Measurements from ENCODE around the gene MEX3D.
"Not testable (repeated sequence)": the region's sequence is repeated elsewhere in the genome, so short reads cannot be mapped to it uniquely, and the experiment has no call there.

The MEX3D gene

DNA sequence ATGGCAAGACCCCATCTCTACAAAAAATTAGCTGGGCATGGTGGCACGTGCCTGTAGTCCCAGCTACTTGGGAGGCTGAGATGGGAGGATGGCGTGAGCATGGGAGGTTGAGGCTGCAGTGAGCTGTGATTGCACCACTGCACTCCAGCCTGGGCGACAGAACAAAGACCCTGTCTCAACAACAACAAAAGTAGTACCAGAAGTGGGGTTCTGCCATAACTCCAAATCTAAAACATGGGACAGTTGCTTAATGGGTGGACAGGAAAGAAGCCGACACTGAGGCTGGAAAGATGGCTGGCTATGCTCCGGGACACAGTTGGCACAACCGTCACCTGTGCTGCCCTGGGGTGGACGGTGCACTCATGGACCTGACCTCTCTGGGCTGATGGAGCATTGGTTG, 32.4 kb downstream of the MEX3D start:
- DNase-seq (ENCODE audit: low read depth): not testable (repeated sequence)

DNA sequence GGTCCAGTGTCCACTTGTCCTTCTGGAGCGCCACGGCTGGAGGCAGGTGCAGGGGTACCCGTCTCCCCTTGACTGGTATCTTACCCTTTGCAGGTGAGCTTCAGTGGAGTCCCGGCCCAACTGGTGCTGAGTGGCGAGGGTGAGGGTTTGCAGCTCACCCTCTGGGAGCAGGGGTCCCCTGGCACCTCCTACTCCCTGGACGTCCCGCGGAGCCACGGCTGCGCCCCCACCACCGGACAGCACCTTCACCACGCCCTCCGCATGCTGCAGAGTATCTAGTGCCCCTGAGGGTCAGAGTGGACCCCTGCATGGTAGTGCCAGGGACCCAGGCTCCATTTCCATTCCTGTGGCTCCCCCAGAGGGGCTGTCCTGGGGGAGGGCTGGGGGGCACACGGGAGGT, 33.2 kb downstream of the MEX3D start:
- no peak for DNase-seq (ENCODE audit: low read depth)

DNA sequence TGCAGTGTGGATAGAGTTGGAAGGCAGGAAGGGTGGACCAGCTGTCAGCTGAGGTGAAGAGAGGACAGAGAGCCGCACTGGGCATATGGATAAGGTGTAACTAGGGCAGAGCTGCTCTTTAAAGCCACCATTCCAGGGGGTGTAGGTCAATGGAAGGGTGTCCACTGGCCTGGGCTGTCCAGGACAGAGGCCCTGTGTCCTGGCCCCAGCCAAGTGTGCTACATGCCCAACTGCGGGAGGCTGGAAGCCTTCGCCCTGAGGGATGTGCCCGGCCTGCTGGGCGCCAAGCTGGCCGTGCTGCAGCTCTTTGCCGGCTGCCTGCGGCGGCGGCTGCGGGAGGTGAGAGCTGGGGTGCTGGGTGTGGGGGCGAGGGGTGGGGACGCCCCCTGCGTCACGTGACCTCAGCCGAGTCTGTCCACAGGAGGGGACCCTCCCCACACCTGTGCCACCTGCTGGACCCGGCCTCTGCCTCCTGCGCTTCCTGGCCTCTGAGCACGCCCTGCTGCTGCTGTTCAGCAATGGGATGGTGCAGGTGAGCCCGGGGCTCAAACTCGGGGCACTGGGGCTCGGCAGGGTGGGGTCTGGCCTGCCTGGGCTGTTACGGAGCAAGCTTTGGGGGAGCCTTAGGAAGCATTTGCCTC, 34.5 kb downstream of the MEX3D start:
- no peak for DNase-seq (ENCODE audit: low read depth)

DNA sequence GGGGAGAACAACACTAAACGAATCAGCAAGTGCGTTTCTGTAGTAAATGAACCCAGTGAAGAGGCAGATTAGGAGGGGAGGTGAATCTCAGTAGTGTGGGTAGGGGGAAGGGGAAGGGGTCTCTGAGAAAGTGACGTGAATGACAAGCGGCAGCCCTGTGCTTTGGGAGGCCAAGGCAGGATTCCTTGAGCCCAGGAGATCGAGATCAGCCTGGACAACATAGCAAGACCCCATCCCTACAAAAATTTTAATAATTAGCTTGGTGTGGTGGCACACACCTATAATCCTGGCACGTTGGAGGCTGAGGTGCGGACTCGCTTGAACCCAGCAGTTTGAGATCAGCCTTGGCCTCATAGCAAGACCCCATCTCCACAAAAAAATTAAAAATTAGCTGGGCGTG, 36.1 kb downstream of the MEX3D start:
- no peak for DNase-seq (ENCODE audit: low read depth)

DNA sequence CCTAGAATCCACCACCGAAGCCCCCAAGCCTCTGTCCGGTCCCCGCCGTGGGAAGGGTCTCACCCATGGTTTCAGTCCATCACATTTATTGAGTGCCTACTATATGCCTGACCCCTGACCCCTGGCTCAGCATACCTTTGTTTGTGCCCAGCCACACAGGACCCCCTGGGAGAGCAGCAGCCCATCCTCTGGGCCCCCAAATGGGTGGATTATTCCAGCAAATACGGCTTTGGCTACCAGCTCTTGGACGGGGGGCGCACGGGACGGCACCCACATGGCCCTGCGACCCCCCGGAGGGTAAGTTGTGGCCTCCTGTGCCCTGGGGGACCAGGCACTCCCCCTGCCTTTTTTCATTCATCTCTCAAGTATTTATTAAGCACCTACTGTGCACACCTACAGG, 36.5 kb downstream of the MEX3D start:
- DNase-seq (ENCODE audit: low read depth): no peak

DNA sequence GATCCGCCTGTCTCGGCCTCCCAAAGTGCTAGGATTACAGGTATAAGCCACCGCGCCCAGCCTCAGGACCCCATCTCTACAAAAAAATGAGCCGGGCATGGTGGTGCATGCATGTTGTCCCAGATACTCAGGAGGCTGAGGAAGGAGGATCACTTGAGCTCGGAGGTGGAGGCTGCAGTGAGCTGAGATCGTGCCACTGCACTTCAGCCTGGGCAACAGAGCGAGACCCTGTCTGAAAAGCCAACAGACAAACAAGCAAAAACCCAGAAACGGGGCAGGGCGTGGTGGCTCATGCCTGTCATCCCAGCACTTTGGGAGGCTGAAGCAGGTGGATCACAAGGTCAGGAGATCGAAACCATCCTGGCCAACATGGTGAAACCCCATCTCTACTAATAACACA, 37.3 kb downstream of the MEX3D start:
- not testable (repeated sequence) for DNase-seq (ENCODE audit: low read depth)

DNA sequence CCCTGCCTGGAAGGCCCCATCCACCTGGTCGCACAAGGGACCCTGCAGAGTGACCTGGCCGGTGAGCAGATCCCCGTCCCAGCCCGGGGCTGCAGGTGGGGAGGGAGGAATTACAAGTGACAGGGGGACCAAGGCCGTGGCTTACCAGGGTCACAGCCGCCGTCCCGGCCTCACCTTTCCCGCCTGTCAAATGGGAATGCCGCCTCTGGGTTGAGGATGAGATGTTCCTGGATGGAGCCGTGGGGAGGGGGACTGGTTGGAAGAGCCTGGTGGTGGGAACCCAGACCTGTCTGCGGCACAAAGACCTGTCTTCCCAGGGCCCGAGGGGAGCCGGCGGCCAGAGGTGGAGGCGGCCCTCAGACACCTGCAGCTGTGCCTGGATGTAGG, 38.7 kb downstream of the MEX3D start:
- DNase-seq (ENCODE audit: low read depth): no peak

DNA sequence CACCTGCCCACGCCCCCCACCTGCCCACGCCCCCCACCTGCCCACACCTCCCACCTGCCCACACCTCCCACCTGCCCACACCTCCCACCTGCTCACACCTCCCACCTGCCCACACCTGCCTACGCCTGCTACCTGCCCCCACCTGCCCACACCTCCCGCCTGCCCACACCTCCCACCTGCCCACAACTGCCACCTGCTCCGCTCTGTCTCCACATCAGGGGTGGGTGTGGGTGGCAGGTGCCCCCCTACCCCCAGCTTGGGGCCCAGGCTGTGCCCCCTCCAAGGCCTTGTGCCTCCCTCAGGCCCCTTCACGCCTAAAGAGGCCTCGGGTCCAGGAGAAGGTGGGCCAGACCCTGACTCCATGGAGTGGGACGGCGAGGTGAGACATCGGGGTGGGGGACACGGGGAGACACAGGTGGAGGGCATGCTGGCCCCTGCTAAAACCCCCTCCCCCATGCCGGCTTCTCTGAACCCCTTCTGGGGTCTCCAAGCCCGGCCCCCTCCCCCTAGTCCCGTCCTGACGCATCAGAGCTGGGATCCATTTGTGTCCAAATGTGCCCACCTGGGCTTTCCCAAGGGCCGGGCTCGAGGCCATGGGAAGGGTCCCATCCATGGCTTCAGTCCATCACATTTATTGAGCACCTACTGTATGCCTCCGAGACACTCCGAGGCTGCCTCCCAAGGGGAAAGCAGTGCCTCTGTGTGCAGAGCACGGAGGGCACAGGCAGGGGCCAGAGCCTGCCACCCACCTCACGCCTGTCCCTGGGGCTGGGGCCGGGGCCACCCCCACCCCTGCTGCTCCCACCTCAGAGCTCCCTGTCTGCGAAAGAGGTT, 39.3 kb downstream of the MEX3D start:
- no peak for DNase-seq (ENCODE audit: low read depth)

DNA sequence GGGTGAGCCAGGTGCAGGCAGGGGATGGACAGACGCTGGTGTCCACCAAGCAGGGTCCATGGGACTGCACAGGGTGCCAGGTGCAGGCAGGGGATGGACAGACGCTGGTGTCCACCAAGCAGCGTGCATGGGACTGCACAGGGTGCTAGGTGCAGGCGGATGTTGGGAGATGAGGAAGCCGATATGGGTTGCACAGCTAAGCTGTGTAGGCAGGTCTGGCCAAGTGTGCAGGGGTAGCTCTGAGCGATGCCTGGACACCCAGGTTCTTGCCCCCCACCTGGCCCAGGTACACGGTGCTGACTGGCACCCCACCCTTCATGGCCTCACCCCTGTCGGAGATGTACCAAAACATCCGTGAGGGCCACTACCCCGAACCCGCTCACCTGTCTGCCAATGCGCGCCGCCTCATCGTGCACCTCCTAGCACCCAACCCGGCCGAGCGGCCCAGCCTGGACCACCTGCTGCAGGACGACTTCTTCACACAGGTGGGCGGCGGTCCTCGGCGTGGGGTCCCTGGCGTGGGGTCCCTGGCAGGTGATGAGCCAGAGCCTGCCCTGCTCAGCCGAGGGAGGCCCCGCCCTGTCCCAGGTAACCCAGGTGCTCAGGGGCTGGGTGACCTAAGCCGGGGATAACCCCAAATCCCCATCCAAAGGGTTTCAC, 40.3 kb downstream of the MEX3D start:
- no peak for DNase-seq (ENCODE audit: low read depth)

DNA sequence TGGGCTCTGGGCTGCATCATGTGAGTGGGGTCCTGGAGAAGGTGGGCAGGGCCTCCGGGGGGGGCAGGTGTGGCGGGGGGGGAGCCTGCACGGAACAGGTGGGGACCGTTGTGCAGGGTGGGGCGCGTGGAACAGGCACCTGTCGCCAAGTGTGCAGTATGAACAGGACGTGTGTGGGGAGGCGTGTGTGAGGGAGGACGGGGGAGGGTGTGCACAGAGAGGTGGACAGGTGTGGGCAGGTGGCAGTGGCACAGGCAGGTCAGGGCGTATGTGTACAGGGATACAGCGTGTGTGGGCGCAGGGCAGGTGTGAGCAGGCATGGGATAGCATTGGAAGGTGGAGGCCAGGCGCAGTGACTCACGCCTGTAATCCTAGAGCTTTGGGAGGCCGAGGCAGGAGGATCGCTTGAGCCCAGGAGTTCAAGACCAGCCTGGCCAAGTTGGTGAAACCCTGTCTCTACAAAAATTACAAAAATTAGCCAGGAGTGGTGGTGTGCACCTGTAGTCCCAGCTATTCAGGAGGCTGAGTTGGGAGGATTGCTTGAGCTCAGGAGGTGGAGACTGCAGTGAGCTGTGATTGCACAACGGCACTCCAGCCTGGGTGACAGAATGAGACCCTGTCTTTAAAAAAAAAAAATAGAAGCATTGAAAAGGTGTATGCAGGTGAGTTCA, 41.0 kb downstream of the MEX3D start:
- no peak for DNase-seq (ENCODE audit: low read depth)

DNA sequence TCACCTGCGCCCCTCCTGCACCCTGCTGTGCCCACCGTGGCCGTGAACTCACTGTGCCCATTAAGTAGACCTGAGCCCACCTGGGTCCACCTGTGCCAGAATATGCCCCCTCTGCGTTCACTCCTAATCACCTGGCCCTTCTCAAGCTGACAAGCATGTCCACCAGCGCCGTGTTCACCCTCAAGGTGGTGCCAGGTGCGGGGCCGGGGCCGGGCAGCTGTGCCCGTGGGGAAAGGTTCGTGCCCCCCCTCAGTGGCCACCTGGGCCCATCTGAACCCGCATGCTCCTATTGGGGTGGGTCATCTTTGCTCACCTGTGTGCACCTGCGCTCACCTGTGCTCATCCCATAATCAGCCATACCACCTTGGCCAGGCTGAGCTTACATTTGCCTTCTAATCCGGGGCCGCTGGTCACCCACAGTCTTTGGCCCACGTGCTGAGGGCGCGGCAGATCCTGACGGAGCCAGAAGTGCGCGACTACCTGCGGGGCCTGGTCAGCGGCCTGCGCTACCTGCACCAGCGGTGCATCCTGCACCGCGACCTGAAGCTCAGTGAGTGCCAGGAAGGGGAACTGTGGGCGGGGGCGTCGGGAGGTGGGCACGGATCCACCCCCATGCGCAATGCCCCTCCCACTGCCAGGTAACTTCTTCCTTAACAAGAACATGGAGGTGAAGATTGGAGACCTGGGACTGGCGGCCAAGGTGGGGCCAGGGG, 41.9 kb downstream of the MEX3D start:
- no peak for DNase-seq (ENCODE audit: low read depth)

DNA sequence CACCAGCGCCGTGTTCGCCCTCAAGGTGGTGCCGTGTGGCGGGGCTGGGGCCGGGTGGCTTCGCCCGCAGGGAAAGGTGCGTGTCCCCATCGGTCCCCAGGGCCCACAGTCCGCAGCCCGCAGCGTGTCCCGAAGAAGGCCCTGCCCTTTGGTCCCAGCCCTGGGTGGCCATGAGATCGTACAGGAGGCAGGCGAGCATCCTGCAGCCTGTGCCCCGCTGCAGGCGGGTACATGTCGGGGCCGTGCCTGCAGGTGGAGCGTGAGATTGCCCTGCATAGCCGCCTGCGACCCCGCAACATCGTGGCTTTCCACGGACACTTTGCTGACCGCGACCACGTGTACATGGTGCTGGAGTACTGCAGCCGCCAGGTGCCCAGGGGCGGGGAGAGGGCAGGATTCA, 42.8 kb downstream of the MEX3D start:
- no peak for DNase-seq (ENCODE audit: low read depth)

DNA sequence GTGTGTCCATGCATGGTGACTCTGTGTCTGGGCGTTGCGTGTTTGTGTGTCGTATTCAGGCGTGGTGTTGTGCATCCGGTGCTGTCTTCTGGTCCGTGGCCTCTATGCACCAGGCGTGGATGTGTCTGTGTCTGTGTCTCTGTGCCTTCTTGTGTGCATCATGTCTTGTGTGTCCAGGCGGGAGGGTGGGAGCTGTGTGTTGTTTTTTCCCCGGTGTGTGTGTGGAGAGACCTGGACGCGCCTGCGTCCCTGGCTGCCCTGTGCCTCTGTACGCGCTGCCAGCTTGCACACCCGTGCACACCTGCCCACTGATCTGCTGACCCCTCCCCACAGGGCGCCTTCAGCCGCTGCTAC, 43.2 kb downstream of the MEX3D start:
- no peak for DNase-seq (ENCODE audit: low read depth)

DNA sequence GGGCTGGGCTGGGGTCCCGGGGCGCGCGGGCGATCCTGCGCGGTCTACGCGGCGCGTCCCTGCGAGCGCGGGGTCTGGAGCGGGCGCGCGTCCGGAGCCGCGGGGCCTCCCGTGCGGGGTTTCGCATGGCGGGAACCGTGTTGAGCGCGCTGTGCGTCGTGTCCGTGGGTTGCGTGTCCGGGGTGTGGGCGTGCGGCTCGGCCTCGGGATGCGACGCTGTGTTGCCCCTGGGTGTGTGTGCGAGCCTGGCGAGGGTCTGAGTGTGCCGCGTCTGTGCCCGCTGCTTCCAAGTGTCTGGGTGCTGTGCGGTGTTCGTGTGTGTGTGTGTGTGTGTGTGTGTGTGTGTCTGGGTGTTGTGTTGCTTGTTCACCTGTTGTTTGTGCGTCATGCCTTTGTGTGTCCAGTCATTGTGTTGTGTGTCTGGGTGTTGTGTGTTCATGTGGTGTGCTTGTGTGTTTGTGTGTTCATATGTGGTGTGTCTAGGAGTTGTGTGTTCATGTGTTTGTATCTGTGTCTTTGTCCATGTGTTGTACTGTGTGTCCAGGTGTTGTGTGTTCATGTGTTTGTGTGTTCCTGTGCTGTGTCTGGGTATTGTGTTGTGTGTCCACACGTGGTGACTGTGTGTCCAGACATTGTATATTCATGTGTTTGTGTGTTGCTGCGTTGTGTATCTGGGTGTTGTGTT, 43.7 kb downstream of the MEX3D start:
- DNase-seq (ENCODE audit: low read depth): no peak

DNA sequence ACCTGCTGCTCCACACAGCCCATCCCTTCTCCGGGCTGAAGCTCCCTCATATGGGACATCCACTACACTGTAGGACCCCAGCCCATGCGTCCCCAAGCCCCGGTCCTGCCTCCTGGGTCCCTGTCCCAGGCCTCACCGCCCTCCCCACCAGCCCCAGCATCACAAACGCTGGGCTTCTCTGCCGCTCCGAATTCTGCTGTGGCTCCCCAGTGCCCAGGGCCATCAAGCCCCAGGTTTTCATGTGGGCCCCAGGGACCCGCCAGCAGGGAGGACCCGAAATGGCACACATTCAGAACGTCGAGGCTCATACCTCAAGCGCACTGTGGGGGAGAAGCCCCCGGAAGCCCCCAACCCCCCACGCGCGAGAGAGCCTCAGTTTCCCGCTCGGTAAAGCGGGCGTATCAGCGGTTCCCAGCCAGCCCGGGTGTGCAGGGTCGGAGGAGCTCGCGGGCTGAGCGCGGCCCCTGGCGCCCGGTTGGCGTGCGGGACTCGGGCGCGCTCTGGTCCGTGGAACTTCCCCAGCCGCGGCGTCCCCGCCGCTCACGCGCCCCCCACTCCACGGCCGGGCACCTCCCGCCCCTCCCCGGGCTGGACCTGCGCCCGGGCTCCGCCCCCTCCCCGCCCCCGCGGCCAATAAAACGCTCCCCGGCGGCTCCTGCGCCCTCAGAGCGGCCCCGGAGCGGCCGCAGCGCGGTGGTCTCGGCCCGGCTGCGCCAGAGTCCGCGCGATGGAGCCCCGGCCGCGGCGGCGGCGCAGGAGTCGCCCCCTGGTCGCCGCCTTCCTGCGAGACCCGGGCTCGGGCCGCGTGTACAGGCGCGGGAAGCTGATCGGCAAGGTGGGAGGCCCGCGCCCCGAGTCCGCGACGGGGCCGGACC, 44.5 kb downstream of the MEX3D start, which contains the start of gene PLK5:
PLK5 (plus strand) TSS at position 666 of the 875 bp plus-strand sequence. CDS start 2,920 bp downstream, outside the sequence.
- no peak for DNase-seq (ENCODE audit: low read depth)

DNA sequence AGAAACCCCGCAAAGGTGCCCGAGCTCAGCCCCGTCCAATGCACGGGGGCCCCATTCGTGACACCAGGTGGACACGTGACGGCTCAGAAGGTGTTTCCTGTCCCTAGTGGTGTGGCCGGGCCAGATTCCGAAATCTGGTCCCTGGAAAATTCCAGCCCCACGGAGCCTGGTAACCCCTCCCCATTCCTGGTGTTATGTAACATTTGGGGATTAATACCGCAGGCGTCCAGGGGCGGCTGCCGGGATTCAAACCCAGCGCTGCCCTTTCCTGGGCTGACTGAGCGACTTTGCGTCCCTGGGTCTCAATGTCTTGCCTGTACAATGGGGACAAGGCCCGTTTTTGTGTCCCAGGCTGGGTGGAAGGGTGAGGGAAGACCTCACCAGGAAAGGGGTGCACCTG, 45.3 kb downstream of the MEX3D start:
- DNase-seq (ENCODE audit: low read depth): no peak

DNA sequence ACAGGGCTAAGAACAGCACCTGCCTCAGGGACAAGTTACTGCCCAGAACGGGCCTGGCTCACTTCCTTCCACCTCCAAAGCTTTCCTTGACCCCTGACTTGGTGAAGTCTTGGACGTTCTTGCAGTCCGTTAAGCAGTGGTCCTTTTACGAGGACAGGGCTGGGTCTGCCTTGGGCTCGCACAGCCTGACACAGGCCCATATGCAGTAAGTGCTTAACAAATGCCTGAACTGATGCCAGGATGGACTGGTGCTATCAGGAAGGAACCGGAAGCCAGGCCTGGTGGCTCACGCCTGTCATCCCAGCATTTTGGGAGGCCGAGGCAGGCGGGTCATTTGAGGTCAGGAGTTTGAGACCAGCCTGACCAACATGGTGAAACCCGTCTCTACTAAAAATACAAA, 46.1 kb downstream of the MEX3D start:
- DNase-seq (ENCODE audit: low read depth): no peak

DNA sequence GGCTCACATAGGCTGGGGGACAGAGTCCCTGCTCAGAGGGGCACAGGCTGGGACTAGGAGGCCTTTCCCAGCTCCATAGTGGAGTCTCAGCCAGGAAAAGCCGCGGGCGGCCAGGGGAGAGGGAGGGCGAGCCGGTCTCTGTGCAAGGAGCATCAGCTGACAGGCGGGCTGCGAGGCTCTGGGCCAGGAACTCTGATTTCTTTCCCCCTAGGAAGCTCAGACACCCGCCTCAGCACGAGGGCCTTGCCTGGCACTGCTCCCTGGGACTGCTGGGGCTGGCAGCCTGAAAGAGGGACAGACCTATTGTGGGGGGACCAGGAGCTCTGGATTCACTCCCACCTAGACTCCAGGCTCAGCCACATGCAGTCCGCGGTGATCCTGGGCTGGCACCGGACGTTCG, 46.5 kb downstream of the MEX3D start:
- DNase-seq (ENCODE audit: low read depth): no peak

DNA sequence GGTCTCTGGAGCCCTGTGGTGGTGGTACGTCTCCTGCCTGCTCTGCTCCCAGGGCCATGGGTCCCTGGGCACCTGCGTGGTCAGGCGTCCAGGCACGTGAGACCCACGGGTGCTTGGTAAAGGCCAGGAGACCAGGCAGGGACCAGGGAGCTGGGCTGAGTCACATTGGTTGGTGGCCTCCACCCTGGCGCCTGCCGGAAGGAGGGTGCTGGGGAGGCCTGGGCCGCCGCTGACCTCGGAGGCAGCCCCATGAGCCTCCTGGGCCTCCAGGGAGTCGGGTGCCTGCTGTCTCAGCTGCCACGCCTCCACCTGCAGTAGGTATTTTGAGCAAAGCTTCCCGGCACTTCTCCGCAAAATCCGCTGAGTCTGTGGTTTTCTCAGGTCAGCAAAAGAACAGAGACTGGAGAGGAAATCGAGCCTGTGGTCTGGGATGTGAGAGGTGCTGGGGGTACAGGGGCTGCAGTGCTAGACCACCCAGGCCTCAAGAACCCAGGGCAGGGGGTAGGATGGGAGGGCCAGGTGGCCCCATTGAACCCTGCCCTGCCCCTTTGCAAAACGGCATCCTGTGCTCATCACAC, 47.8 kb downstream of the MEX3D start:
- DNase-seq (ENCODE audit: low read depth): no peak

DNA sequence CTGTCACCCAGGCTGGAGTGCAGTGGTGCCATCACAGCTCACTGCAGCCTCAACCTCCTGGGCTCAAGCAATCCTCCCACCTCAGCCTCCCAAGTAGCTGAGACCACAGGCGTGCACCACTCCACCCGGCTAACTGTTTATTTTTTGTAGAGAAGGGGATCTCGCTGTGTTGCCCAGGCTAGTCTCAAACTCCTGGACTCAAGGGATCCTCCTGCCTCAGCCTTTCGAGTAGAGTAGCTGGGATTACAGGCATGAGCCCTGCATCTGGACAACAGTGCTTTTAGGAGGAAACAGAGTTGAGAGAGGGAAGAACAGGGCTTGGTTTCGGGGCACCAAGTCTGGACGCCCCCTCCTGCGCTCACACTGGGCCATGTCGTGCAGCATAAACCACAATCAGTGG, 48.3 kb downstream of the MEX3D start:
- not testable (repeated sequence) for DNase-seq (ENCODE audit: low read depth)

Measured in GM04503 (cell line).